Stromal cell of bone marrow (primary cell): ENCODE data around the gene FAM20C.
"Not testable (repeated sequence)": the region's sequence is repeated elsewhere in the genome, so short reads cannot be mapped to it uniquely, and the experiment has no call there.

Experiments
- DNase-seq: peaks from one replicate; pipeline ENCODE4 v3.0.0-alpha.2; 2012; ENCODE audit warnings: low read depth

FAM20C gene

GRCh38 chr7:259751-260405 is 67.5 kb downstream of the FAM20C start:
- no peak for DNase-seq

GRCh38 chr7:260441-261281 is 68.3 kb downstream of the FAM20C start:
- DNase-seq = no peak

GRCh38 chr7:261341-262250 is 69.2 kb downstream of the FAM20C start:
- no peak for DNase-seq

- DNase-seq = no peak
Measured at GRCh38 chr7:262251-262572, 69.8 kb downstream of the FAM20C start.

- DNase-seq = not testable (repeated sequence)
Measured at GRCh38 chr7:262631-263311, 70.4 kb downstream of the FAM20C start.

- not testable (repeated sequence) for DNase-seq
Measured at GRCh38 chr7:263483-264351, 71.3 kb downstream of the FAM20C start.

GRCh38 chr7:264541-265191 is 72.3 kb downstream of the FAM20C start:
- no peak for DNase-seq

GRCh38 chr7:265192-265997 is 73.0 kb downstream of the FAM20C start:
- DNase-seq = no peak

GRCh38 chr7:265998-266850 is 73.9 kb downstream of the FAM20C start:
- DNase-seq = no peak

- no peak for DNase-seq
Measured at GRCh38 chr7:266851-267840, 74.8 kb downstream of the FAM20C start.

- DNase-seq = no peak
Measured at GRCh38 chr7:268991-269390, 76.6 kb downstream of the FAM20C start.

- DNase-seq = no peak
Measured at GRCh38 chr7:269721-270120, 77.3 kb downstream of the FAM20C start.

- DNase-seq = no peak
Measured at GRCh38 chr7:270351-270983, 78.1 kb downstream of the FAM20C start.

- DNase-seq = no peak
Measured at GRCh38 chr7:271266-272107, 79.1 kb downstream of the FAM20C start.

- no peak for DNase-seq
Measured at GRCh38 chr7:272108-272615, 79.8 kb downstream of the FAM20C start.

GRCh38 chr7:272631-273030 is 80.3 kb downstream of the FAM20C start:
- no peak for DNase-seq
